Measurements from ENCODE around the gene TSGA10IP.

- TF ChIP-seq CTCF (IDR thresholded peaks at IDR 0.05) (no peak), POLR2A (IDR thresholded peaks at IDR 0.05) (no peak)
Measured at GRCh38 chr11:65981972-65982823, 36.9 kb downstream of the TSGA10IP start.
